NCI-H146 treated with DMSO at 0.1 percent for 48 hours (cell line): ENCODE results near the gene HACE1.
A peak's percentile ranks its signal among the peaks of the same experiment; 100 is the strongest.
"Not testable (repeated sequence)": the region's sequence is repeated elsewhere in the genome, so short reads cannot be mapped to it uniquely, and the experiment has no call there.

Source experiments
- DNase-seq: peaks from one replicate; lab custom pipeline; 2025; ENCODE audit not compliant: unreplicated experiment; lab: John Stamatoyannopoulos, UW

The HACE1 gene, protein sequence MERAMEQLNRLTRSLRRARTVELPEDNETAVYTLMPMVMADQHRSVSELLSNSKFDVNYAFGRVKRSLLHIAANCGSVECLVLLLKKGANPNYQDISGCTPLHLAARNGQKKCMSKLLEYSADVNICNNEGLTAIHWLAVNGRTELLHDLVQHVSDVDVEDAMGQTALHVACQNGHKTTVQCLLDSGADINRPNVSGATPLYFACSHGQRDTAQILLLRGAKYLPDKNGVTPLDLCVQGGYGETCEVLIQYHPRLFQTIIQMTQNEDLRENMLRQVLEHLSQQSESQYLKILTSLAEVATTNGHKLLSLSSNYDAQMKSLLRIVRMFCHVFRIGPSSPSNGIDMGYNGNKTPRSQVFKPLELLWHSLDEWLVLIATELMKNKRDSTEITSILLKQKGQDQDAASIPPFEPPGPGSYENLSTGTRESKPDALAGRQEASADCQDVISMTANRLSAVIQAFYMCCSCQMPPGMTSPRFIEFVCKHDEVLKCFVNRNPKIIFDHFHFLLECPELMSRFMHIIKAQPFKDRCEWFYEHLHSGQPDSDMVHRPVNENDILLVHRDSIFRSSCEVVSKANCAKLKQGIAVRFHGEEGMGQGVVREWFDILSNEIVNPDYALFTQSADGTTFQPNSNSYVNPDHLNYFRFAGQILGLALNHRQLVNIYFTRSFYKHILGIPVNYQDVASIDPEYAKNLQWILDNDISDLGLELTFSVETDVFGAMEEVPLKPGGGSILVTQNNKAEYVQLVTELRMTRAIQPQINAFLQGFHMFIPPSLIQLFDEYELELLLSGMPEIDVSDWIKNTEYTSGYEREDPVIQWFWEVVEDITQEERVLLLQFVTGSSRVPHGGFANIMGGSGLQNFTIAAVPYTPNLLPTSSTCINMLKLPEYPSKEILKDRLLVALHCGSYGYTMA

DNA sequence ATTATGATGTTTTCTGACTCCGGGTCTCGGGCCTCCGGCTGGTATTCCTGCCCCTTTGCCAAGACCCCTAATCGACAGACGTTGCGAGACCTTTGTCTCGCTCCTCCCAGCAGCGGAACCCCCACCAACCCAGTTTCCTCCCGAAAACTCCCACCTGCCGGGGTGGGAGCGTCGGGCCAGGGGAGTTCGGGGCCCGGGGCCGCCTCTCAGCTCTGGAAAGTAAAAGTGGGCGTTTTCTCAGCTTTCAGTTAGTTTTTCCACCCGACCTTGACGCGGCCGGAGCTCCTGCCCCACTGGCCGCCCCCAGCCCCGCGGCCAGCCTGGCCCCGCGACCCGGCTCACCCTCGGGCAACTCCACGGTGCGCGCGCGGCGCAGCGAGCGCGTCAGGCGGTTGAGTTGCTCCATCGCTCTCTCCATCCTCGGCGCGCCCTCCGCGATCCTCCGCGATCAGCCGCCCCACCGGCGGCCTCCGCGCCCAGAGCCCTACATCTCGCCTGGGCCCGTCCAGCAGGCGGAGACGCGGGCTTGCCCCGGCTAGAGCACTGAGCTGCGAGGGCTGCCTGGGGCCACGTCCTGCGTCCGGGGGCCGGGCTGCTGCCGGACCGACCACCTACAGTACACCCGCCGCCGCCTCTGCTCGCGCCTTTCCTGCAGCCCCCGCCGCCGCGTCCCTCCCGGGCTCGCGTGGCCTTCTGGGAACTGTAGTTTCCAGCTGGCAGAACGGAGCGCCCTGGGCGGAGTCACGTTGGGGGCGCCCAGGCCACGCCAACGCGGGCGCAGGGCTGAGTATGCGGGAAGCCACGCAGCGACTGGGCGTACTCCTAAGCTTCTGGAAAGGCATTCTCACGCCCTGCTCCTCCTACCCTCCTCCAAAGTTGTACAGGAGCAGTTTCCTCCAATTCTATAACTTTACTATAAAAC, at the start of gene HACE1:
Gene HACE1 (minus strand): TSS at position 695 of the 922 bp plus-strand sequence. CDS start 277 bp downstream, at position 418.
- peak; percentile 80 for DNase-seq

DNA sequence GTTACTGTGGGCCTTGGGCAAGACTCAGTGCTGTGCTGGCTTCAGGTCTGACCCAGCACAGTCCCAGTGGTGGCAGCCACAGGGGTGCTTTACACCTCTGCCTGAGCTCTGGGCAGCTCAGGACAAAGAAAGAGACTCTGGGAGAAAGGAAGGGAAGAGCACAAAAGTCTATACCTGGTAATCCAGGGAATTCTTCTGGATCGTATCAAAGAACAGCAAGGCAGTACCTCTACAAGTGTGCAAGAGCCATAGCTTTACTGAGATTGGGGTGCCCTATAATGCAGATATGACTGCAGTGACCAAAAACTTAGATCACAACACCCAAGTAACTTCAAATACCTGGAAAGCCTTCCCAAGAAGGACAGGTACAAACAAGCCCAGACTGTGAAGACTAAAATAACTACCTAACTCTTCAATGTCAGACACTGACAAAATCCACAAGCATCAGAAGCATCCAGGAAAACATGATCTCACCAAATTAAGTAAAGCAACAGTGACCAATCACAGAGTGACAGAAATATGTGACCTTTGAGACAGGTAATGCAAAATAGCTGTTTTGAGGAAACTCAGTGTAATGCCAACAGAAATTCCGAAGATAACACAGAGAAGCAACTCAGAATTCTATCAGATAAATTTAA, 49.3 kb upstream of the HACE1 start:
- DNase-seq, result no peak

DNA sequence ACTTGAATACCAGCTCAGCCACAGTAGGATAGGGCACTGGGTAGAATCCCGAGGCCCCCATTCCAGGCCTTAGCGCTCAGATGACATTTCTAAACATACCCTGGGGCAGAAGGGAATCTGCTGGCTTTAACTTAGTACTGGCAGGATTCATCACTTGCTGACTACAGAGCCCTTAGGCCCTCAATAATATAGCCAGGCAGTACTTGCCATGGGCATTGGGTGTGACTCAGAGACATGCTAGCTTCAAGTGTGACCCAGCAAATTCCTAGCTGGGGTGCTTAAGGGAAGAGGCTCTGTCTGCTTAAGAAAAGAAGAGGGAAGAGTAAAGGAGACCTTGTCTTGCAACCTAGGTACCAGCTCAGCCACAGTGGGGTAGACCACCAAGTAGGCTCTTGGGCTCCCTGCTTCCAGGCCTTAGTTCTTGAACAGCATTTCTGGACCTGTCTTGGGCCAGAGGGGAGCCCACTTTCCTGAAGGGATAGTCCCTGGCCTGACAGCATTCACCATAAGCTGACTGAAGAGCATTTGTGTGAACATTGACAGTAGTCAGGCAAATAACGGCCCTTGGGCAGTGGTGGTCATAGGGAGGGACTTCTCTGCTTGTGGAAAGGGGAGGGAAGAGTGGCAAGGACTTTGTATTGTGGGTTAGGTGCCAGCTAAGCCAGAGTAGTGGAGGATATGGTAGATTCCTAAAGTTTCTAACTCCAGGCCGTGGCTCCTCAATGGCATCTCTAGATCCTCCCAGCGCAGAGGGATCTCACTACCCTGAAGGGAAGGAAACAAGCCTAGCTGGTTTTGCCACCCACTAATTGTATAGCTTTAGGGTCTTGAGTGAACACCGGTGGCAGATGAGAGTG, 48.5 kb upstream of the HACE1 start:
- no peak for DNase-seq

DNA sequence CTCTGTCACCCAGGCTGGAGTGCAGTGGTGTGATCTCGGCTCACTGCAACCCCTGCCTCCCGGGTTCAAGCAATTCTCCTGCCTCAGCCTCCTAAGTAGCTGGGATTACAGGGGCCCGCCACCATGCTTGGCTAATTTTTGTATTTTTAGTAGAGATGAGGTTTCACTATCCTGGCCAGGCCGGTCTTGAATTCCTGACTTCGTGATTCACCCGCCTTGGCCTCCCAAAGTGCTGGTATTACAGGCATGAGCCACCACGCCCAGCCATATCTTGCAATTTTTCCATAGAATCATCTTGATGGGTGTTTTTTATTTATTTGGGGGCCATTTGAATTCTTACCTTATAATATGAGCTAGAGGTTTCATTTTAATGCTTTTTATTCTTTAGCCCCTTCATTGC, 39.2 kb upstream of the HACE1 start:
- DNase-seq, result not testable (repeated sequence)

DNA sequence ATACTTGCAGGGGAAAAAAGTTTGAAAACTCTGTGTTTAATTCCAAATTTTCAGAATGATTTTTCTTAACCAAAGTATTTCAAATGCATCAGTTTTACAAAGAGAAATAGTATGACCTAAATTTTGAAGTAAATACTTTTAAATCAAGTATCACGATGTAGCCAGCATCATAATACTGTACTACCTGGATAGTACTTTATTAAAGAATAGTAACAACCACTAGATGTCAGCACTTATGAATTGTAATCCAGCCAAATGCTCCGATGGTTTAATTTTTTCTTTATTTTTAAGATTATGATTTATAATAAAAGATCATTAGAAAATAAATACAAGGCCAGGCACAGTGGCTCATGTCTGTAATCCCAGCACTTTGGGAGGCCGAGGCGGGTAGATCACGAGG, 37.2 kb upstream of the HACE1 start:
- DNase-seq, result peak; percentile 10

DNA sequence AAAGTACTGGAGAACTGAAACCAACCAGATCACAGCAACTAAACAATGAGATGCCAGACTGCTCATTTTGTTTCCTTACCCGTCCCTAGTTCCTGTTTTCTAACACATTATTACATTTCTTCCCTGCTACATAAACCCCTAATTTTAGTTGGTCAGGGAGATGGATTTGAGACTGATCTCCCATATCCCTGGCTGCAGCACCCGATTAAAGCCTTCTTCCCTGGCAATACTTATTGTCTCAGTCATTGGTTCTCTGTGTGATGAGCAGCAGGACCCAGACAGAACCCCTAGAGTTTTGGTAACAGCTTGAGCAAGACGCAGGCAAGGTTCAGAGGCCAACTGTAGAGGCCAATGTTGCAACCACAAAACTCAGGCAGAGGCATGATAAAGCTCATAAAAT, 28.3 kb upstream of the HACE1 start:
- no peak for DNase-seq

DNA sequence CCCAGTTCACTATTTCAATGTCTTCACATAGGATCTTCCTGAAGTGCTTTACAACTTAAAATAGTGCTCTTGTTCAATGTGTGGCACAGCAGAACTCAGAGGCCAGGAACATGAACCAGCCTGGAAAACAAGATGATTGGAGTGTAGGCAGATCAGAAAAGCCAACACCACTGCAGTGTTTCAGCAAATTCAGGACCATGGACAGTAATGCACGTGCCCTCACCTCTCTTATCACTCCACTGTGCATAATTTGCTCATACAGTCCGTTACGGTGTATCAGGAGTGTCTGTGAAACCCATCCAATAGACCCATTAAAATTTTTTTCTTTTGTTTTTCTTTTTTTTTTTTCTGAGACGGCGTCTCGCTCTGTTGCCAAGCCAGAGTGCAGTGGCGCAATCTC, 27.6 kb upstream of the HACE1 start:
- DNase-seq, result no peak

DNA sequence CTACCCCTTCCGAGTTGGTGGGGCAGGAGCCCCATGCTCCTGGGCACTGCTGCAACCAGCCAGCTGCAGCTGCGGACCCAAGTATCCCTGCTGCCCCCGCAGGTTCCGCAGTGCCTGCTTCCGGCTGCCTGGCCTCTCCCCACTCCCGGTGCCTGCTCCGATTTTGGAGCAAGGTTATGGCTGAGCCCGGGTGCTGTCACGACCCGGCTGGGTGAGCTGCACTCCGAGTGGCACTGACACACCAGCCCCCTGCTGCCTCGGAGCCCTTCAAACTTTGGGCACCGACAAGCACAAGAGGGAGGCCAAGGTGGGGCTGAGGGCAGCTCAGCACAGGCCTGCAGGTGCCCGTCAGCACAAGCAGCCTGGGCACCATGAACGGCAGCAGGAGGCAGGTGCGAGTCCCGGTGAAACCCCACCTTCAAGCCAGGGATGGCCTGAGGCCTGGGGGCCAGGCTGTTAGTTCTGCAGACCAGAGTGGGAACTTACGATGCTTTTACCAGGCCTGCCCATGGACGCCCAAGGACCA, 25.9 kb upstream of the HACE1 start:
- peak; percentile 30 for DNase-seq

DNA sequence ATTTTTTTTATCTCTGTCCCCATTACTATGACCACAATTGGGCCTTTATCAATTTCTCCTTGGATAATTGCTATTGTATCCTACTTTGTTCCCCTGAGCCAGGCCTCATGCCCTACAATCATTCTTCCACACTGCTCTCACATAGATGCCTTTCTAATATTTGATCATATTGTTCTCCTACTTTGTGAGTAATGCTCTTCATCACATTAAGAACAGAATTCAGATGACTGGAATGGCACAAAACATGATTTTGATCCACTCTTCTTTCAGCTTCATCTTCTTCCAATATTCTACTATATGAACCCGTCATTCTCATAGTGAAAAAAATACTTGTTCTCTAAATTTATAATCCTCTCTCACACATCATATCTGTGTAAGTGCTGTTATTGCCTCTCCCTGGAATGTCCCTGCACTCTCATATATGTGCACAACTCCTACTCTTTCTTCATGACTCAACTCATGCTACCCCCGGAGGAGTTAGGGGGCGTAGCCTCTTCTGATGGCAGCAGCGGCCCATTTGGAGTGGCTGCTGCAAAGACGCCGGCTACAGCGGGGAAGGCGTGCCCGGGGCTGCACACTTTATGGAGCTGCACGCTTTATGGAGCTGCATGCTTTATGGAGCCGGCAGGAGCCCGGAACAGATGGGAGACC, 25.3 kb upstream of the HACE1 start:
- no peak for DNase-seq

DNA sequence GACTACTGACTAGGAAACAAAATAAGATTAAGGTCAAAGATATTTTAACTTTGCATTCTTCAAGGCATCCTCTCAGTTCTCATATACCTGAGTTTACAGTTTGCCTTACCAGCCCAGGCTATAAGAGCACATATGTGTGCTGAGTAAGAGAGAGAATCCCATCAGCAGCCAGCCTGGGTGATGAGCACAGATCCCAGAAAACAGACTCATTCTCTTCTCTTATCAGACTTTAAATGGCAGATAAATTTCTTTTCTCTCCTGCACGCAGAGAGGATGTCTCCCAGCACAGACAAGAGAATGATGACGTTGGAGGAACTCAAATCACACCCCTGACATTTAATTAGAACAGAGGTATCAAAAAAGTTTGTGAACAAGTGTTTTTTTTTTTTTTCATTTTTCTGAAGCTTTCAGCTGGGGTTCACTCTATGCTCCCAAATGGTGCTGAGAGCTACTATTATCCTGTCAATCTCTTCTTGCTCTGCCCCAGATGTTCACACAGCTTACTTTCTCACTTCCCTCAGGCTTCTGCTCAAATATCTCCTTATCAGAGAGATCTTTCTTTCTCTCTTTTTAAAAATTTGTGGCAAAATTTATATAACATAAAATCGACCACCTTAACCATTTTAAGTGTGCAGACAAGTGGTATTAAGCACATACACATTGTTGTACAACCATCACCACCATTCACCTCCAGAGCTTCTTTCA, 22.4 kb upstream of the HACE1 start:
- DNase-seq, result no peak

DNA sequence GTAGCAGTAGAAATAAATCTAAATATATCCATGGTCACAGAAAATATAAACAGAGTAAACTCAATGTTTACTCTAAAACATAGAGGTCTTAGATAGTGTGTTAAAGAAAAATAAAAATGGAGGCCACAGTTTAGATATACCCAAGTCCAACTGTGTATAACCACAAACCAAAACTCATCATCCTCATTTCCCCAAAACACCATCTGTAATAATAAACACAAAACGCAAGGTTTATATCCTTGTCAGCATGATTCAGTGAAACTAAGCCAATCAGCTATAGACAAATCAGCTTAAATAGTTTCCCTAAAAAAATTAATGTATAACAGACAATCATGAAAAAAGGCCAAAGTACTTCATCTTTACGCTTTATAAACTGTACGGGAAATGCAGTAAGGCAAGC, 2.7 kb upstream of the HACE1 start:
- DNase-seq, result no peak

DNA sequence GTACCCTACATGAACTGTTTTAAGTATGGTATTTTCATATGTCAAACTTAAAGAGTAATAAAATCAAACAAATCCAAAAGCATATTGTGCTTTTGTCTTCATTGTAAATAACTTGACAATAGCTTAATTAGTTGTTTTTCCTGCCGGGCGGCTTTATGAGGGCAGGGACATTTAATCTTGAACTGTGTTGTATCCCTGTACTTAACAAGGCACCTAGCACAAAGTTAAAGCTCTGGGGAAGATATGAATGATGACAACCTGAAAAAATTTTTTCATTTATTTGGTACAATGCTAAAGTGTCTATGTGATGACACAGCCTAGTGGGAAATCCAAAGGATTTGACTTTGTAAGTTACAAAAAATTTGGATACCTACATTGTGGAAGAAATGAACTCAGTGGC, 502 bp upstream of the HACE1 start:
- no peak for DNase-seq

DNA sequence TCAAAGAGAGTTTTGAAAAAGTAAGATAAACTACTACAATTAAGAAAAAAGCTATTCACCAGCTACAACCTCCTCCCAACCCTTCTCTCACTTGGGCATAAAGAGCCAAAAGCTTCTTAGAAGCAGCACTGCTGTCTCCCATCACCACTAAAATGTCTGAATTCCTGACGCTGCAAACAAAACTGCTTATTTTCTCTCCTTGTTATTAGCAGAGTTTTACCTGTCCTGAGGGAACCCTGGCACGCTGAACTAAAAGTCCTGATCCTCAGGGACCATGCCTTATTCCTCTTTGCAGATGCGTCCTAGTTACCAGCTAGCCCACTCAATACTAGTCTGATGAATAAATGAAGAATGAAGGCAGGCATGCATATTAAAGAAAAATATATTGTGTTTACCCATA, 1.1 kb downstream of the HACE1 start:
- DNase-seq, result no peak

DNA sequence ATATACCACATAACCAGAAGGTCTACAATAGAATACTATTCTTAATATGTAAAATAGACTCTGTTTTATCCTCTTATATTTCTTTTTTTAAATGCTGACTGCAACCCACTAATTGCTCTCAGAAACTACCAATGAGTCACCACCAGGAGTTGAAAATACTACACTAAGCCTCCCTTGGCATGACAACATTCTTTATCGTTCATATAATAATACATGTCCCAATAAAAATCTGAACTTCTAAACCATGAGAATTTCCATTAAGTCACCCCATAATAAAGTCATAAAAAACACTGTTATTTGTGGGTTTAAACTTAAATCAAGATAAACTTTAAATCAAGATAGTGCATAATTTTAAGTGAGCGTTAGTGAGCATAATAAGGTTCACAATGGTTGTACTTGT, 4.2 kb downstream of the HACE1 start:
- no peak for DNase-seq

DNA sequence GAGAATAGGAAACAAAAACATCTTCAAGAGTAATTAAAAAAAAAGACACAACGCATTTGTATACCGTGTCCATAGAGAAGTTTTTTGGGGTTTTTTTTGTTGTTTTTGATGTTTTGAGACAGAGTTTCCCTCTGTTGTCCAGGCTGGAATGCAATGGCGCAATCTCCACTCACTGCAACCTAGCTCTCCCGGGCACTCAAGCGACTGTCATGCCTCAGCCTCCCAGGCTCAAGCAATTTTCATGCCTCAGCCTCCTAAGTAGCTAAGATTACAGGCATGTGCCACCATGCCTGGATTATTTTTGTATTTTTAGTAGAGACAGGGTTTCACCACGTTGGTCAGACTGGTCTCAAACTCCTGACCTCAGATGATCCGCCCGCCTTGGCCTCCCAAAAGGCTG, 12.0 kb downstream of the HACE1 start:
- not testable (repeated sequence) for DNase-seq

DNA sequence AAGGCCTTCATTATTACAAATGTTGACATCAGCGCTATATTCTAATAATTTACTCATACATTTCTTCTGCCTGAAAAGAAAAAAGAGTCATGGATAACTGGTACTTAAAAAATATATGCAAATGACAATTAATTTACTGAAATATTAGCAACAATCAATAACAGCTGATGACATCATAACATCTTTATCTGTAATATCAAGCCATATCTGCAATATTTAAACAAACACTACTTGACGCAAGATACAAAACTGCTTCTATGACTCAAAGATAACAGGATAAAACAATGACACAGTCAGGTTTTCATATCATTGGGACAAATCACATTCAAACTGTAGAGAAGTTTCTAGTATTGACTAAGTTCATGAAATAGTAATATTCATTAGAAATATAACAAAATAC, 16.5 kb downstream of the HACE1 start:
- DNase-seq, result no peak

DNA sequence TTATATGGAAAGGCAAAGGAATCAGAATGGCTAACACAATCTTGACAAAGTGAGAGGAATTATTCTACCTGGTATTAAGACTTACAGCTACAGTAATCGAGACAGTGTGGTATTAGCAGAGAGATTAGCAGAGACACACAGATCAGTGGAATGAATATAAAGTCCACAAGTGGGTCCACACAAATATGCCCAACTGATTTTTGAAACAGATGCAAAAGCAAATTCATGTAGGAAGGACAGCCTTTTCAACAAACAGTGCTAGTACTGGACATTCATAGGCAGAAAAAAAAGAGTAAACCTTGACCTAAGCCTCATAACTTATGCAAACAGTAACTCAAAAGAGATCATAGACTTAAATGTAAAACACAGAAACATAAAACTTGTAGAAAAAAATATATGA, 22.6 kb downstream of the HACE1 start:
- no peak for DNase-seq

DNA sequence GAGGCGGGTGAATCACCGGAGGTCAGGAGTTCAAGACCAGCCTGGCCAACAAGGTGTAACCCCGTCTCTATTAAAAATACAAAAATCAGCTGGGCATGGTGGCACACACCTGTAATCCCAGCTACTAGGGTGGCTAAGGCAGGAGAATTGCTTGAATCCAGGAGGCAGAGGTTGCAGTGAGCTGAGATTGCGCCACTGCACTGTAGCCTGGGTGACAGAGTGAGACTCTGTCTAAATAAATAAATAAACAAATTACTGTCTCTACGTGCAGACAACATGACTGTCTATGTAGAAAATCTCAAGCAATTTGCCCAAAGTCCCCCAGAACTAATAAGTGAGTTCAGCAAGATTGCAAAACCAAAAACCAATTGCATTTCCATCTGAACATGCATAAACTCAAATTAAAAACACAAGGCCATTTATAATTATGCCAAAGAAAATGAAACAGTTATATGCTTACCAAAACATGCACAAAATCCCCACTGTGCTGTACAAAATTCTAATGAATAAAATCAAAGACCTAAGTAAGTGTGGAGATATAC, 23.2 kb downstream of the HACE1 start:
- not testable (repeated sequence) for DNase-seq
